Measurements from ENCODE around the gene RUVBL2. TPM values are rescaled to one million over a fixed set of nuclear protein-coding genes. Genes with fewer than 3 reads are reported as not detected.
A peak's percentile ranks its signal among the peaks of the same experiment; 100 is the strongest.

RUVBL2 gene
- total RNA-seq, 1 donor from 2014 or later, result 81.5 TPM

DNA sequence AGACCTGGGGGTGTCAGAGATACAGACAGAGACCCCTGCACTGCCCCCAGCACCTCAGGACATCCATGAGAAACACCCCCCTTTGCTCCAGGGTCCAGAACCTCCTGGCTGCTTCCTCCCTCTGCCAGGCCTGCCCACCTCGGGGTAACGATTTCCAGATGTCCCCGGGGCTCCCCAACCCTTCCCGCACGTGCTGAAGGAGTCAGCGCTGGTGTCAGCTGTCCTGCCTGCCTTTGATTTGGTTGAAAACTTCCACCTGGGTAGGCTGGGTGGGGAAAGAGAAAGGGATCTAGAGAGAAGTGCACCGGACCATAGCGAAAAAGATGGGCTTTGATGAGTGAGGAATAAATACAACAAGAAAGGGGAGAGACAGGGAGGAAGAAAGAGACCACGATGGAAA, 65.4 kb downstream of the RUVBL2 start:
- Mint-ChIP-seq H3K36me3 (ENCODE audit: insufficient read depth) (no peaks in the 10 kb centered on the region), H3K27ac (no peak overlapping the region), H3K4me1 (ENCODE audit: low read depth) (peaks cover 4% of the 10 kb centered on the region), H3K9me3 (ENCODE audit: low read depth) (no peaks in the 10 kb centered on the region), H3K4me3 (ENCODE audit: low read depth) (no peak overlapping the region), H3K27me3 (peaks cover 70% of the 10 kb centered on the region)
- no peak for DNase-seq (ENCODE audit: low spot score, unreplicated experiment)
- TF ChIP-seq, protein P1, sequence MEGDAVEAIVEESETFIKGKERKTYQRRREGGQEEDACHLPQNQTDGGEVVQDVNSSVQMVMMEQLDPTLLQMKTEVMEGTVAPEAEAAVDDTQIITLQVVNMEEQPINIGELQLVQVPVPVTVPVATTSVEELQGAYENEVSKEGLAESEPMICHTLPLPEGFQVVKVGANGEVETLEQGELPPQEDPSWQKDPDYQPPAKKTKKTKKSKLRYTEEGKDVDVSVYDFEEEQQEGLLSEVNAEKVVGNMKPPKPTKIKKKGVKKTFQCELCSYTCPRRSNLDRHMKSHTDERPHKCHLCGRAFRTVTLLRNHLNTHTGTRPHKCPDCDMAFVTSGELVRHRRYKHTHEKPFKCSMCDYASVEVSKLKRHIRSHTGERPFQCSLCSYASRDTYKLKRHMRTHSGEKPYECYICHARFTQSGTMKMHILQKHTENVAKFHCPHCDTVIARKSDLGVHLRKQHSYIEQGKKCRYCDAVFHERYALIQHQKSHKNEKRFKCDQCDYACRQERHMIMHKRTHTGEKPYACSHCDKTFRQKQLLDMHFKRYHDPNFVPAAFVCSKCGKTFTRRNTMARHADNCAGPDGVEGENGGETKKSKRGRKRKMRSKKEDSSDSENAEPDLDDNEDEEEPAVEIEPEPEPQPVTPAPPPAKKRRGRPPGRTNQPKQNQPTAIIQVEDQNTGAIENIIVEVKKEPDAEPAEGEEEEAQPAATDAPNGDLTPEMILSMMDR (IDR thresholded peaks at IDR 0.05; ENCODE audit: unreplicated experiment), result no peak

DNA sequence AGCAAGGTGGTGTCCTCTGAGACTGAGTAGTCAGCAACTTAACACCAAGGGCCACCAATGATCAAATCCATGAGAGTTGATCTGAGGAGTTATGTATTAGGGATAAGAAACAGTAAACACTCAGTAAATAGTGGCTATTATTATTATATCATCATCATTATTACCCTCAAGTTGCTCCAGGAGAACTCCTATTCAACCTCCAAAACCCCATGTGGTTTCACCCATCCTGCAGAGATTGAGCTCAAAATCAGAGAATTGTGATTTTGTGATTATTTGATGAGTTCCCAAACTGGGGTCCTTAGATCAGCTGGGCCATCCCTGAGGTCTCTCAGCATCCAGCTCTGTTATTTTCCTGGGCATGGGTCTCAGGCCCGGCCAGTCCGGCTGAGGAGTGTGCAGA, 67.3 kb downstream of the RUVBL2 start:
- DNase-seq (ENCODE audit: low spot score, unreplicated experiment), result no peak
- Mint-ChIP-seq H3K36me3 (ENCODE audit: insufficient read depth) (no peaks in the 10 kb centered on the region), H3K4me3 (ENCODE audit: low read depth) (no peak overlapping the region), H3K4me1 (ENCODE audit: low read depth) (peaks cover 8% of the 10 kb centered on the region), H3K9me3 (ENCODE audit: low read depth) (no peaks in the 10 kb centered on the region), H3K27ac (no peak overlapping the region), H3K27me3 (peaks cover 65% of the 10 kb centered on the region)
- TF ChIP-seq, protein P1 (IDR thresholded peaks at IDR 0.05; ENCODE audit: unreplicated experiment), result no peak

DNA sequence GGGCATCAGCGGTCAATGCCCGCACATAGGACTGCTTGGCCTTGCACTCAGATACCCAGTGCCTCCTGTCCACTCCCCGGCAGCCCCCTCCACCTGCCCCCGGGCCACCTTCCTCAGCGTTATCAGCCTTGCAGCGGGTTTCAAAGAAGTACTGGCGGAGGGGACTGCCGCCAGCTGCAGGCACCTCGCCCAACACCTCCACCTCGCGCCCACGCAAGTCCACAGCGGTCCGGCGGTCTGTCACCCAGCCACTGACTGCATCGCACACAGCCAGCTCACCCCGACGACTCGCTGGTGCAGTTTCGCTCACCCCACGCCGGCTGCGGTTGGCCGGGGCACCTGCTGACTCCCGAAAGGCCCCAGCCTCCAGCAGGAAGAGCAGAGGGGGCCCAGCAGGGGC, 67.8 kb downstream of the RUVBL2 start:
- H3K36me3 Mint-ChIP-seq (ENCODE audit: insufficient read depth), result no peaks in the 10 kb centered on the region
- H3K4me1 Mint-ChIP-seq (ENCODE audit: low read depth), result peaks cover 8% of the 10 kb centered on the region
- no peaks in the 10 kb centered on the region for H3K9me3 Mint-ChIP-seq (ENCODE audit: low read depth)
- DNase-seq (ENCODE audit: low spot score, unreplicated experiment), result no peak
- H3K27me3 Mint-ChIP-seq, result peaks cover 65% of the 10 kb centered on the region
- H3K4me3 Mint-ChIP-seq (ENCODE audit: low read depth), result no peak overlapping the region
- H3K27ac Mint-ChIP-seq, result no peak overlapping the region
- TF ChIP-seq, protein P1 (IDR thresholded peaks at IDR 0.05; ENCODE audit: unreplicated experiment), result no peak

DNA sequence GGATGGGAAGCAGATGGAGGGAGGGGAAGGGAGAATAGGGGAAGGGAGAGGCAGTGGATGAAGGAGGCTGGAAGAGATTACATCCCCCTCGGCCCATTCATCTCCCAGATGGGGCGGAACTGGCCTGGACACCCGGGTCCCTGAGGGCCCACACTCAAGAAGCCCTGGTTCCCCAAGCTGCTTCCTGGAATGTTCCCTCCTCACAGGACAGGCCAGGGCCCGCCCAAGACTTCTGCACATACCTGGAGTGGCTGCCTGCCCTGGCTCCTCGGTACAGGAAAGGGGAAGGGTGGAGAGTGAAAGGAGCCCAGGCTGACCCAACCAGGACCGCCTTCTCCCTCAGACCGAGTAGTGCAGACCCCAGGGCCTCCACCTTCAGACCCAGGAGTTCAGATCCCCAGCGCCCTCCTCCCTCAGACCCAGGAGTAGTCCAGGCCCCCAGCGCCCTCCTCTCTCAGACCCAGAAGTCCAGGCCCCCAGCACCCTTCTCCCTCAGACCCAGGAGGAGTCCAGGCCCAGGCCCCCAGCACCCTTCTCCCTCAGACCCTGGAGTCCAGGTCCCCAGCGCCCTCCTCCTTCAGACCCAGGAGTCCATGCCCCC, 70.4 kb downstream of the RUVBL2 start:
- peaks cover 4% of the 10 kb centered on the region for H3K4me1 Mint-ChIP-seq (ENCODE audit: low read depth)
- peaks cover 61% of the 10 kb centered on the region for H3K27me3 Mint-ChIP-seq
- peak overlapping the region; percentile 41 for H3K4me3 Mint-ChIP-seq (ENCODE audit: low read depth)
- H3K36me3 Mint-ChIP-seq (ENCODE audit: insufficient read depth), result no peaks in the 10 kb centered on the region
- no peak overlapping the region for H3K27ac Mint-ChIP-seq
- no peaks in the 10 kb centered on the region for H3K9me3 Mint-ChIP-seq (ENCODE audit: low read depth)
- no peak for DNase-seq (ENCODE audit: low spot score, unreplicated experiment)
- TF ChIP-seq, protein P1 (IDR thresholded peaks at IDR 0.05; ENCODE audit: unreplicated experiment), result no peak

DNA sequence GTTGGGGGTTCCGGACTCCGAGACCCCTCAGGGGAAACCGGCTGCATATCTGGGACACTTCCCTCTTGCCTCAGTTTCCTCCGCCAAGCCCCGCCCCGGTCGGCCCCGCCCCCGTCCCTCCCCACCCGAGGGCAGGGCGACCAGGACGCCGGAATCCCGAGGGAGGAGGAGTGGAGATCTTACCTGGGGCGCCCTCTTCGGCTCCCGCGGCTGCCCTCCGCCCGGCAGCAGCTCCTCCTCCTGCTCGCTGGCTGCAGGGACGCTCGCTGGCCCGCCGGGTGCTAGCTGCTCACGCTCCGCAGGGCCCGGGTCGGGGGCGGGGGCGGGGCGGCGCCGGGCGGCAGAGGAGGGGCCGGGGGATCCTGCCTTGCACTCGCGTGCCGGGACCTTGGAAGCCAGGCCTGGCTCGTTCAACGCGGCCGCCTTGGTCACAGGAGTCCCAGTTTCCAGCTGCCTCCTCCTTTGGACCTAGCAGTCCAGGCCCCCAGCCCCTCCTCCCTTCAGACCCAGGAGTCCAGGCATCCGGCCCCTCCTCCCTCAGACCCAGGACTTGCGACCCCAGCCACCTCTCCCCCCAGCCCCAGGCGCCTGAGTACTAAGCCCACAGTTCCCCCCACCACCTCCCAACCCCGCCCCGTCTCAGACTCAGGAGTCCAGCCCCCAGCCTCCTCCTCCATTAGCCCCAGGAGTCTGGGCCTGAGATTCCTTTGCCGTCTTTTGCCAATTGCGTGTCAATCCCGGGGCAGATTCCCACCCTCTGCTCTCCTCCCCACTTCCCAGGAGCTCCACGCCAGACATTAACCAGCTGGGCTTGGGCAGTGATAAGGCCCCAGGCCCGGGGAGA, 71.3 kb downstream of the RUVBL2 start, which contains the start of gene NTF4:
Gene NTF4 (minus strand): TSS at position 51 of the 844 bp plus-strand sequence. CDS start 2,821 bp downstream, outside the sequence.
- Mint-ChIP-seq H3K27ac (no peak within 1 kb of the TSS), H3K4me3 (ENCODE audit: low read depth) (peak within 1 kb of the TSS; percentile 41), H3K9me3 (ENCODE audit: low read depth) (peaks cover 3% of the 10 kb centered on the region), H3K4me1 (ENCODE audit: low read depth) (peaks cover 4% of the 10 kb centered on the region), H3K36me3 (ENCODE audit: insufficient read depth) (no peaks in the 10 kb centered on the region), H3K27me3 (peaks cover 61% of the 10 kb centered on the region)
- TF ChIP-seq, protein P1 (IDR thresholded peaks at IDR 0.05; ENCODE audit: unreplicated experiment), result no peak
- DNase-seq (ENCODE audit: low spot score, unreplicated experiment), result peak; percentile 61

Small RNA genes lying within 50 kb of the gene (microRNA-seq; reads per million reads assigned to microRNA genes)
- gene MIR6798 (ENCODE audit: borderline number of aligned reads, unreplicated experiment), result not detected

Other genes with a start within 250 kb of the RUVBL2 start
- gene IZUMO1, start 247.0 kb upstream of the RUVBL2 start, total RNA-seq, result 0.55 and 1.0 TPM in 2 replicates
- gene FUT1, start 241.2 kb upstream of the RUVBL2 start, total RNA-seq, result 5.4 and 6.9 TPM in 2 replicates
- not detected in 2 replicates for gene FGF21, start 238.4 kb upstream of the RUVBL2 start, total RNA-seq
- gene BCAT2, start 182.9 kb upstream of the RUVBL2 start, total RNA-seq, result 61.0 and 70.0 TPM in 2 replicates
- gene HSD17B14, start 157.4 kb upstream of the RUVBL2 start, total RNA-seq, result 20.5 and 22.1 TPM in 2 replicates
- gene PLEKHA4, start 125.3 kb upstream of the RUVBL2 start, total RNA-seq, result 8.5 and 11.7 TPM in 2 replicates
- 44.5 and 48.9 TPM in 2 replicates for gene PPP1R15A, start 121.5 kb upstream of the RUVBL2 start, total RNA-seq
- 0.46 TPM in 1 of 2 replicates, not detected in the other for gene TULP2, start 95.1 kb upstream of the RUVBL2 start, total RNA-seq
- gene NUCB1, start 93.6 kb upstream of the RUVBL2 start, total RNA-seq, result 149 and 165 TPM in 2 replicates
- 1.1 and 1.8 TPM in 2 replicates for gene DHDH, start 60.2 kb upstream of the RUVBL2 start, total RNA-seq
- gene BAX, start 39.0 kb upstream of the RUVBL2 start, total RNA-seq, result 141 and 153 TPM in 2 replicates
- gene FTL, start 28.6 kb upstream of the RUVBL2 start, total RNA-seq, result 2,544 and 2,716 TPM in 2 replicates
- 57.4 and 65.8 TPM in 2 replicates for gene GYS1, start 578 bp upstream of the RUVBL2 start, total RNA-seq
- gene LHB, start 23.2 kb downstream of the RUVBL2 start, total RNA-seq, result not detected in 2 replicates
- not detected in 2 replicates for gene CGB3, start 30.4 kb downstream of the RUVBL2 start, total RNA-seq
- not detected in 2 replicates for gene CGB2, start 38.0 kb downstream of the RUVBL2 start, total RNA-seq
- gene CGB1, start 43.0 kb downstream of the RUVBL2 start, total RNA-seq, result not detected in 2 replicates
- gene CGB5, start 50.0 kb downstream of the RUVBL2 start, total RNA-seq, result not detected in 2 replicates
- not detected in 2 replicates for gene CGB8, start 55.2 kb downstream of the RUVBL2 start, total RNA-seq
- gene CGB7, start 63.9 kb downstream of the RUVBL2 start, total RNA-seq, result 0.38 and 0.80 TPM in 2 replicates
- gene NTF4, start 70.9 kb downstream of the RUVBL2 start, total RNA-seq, result 0.91 and 1.5 TPM in 2 replicates
- gene KCNA7, start 78.8 kb downstream of the RUVBL2 start, total RNA-seq, result not detected in 2 replicates
- 355 and 363 TPM in 2 replicates for gene SNRNP70, start 91.6 kb downstream of the RUVBL2 start, total RNA-seq
- 7.0 and 9.3 TPM in 2 replicates for gene LIN7B, start 120.5 kb downstream of the RUVBL2 start, total RNA-seq
- gene C19orf73, start 125.3 kb downstream of the RUVBL2 start, total RNA-seq, result 1.3 and 1.5 TPM in 2 replicates
- 6.7 and 8.5 TPM in 2 replicates for gene PPFIA3, start 125.7 kb downstream of the RUVBL2 start, total RNA-seq
- 1.6 and 2.1 TPM in 2 replicates for gene HRC, start 161.5 kb downstream of the RUVBL2 start, total RNA-seq
- gene TRPM4, start 163.9 kb downstream of the RUVBL2 start, total RNA-seq, result 16.9 and 17.7 TPM in 2 replicates

Data from progenitor cell of endocrine pancreas (in vitro differentiated cells).